Measurements from ENCODE around the gene TNNT2. TPM values are rescaled to one million over a fixed set of nuclear protein-coding genes. Genes with fewer than 3 reads are reported as not detected.

TNNT2 gene
- total RNA-seq, 4 donors from 2014 or later: not detected

- TF ChIP-seq CTCF (IDR thresholded peaks at IDR 0.05; ENCODE audit: low read depth): no peak
Observed at GRCh38 chr1:201312298-201312697, 65.2 kb downstream of the TNNT2 start.

GRCh38 chr1:201311356-201312011, 66.0 kb downstream of the TNNT2 start:
- TF ChIP-seq CTCF (IDR thresholded peaks at IDR 0.05; ENCODE audit: low read depth): no peak

GRCh38 chr1:201310986-201311355, 66.5 kb downstream of the TNNT2 start:
- TF ChIP-seq CTCF (IDR thresholded peaks at IDR 0.05; ENCODE audit: low read depth): no peak

GRCh38 chr1:201310251-201310985, 67.1 kb downstream of the TNNT2 start:
- TF ChIP-seq CTCF (IDR thresholded peaks at IDR 0.05; ENCODE audit: low read depth): no peak

GRCh38 chr1:201309416-201309815, 68.1 kb downstream of the TNNT2 start:
- no peak for TF ChIP-seq CTCF (IDR thresholded peaks at IDR 0.05; ENCODE audit: low read depth)

Other genes starting within 250 kb of the TNNT2 start
- 10 to 100 TPM; 17.4 to 38.4 (median 35.2) TPM for gene TMEM9, start 223.2 kb downstream of the TNNT2 start, total RNA-seq
- not detected for gene IGFN1, start 186.9 kb downstream of the TNNT2 start, total RNA-seq
- 10 to 100 TPM in 2 of 4 donors, 1 to 10 TPM in 1, under 1 TPM in 1; 0.51 to 13.6 (median 6.2) TPM for gene PKP1, start 94.2 kb downstream of the TNNT2 start, total RNA-seq
- gene LAD1, start 21.6 kb upstream of the TNNT2 start, total RNA-seq: under 1 TPM in 1 of 4 donors, not detected in 3; 0.75 TPM
- not detected for gene TNNI1, start 44.0 kb upstream of the TNNT2 start, total RNA-seq
- gene PHLDA3, start 91.5 kb upstream of the TNNT2 start, total RNA-seq: 100 to 1,000 TPM in 3 of 4 donors, 10 to 100 TPM in 1; 95.4 to 350 (median 150) TPM
- gene CSRP1, start 129.4 kb upstream of the TNNT2 start, total RNA-seq: 100 to 1,000 TPM in 3 of 4 donors, 10 to 100 TPM in 1; 82.0 to 242 (median 155) TPM
- 10 to 100 TPM; 25.1 to 63.5 (median 45.6) TPM for gene NAV1, start 161.4 kb upstream of the TNNT2 start, total RNA-seq

Data from subcutaneous adipose tissue (tissue), 4 donors.